GM19025 (cell line): ENCODE measurements around the gene RNF224.
A peak's percentile ranks its signal among the peaks of the same experiment; 100 is the strongest.

Source experiments
- ATAC-seq: cut with Tn5 transposase; IDR thresholded peaks from one replicate; pipeline ENCODE4 v1.9.1; 2021; ENCODE audit warnings: mild to moderate bottlenecking, low read depth, moderate library complexity; ENCODE audit not compliant: unreplicated experiment

RNF224 gene

DNA sequence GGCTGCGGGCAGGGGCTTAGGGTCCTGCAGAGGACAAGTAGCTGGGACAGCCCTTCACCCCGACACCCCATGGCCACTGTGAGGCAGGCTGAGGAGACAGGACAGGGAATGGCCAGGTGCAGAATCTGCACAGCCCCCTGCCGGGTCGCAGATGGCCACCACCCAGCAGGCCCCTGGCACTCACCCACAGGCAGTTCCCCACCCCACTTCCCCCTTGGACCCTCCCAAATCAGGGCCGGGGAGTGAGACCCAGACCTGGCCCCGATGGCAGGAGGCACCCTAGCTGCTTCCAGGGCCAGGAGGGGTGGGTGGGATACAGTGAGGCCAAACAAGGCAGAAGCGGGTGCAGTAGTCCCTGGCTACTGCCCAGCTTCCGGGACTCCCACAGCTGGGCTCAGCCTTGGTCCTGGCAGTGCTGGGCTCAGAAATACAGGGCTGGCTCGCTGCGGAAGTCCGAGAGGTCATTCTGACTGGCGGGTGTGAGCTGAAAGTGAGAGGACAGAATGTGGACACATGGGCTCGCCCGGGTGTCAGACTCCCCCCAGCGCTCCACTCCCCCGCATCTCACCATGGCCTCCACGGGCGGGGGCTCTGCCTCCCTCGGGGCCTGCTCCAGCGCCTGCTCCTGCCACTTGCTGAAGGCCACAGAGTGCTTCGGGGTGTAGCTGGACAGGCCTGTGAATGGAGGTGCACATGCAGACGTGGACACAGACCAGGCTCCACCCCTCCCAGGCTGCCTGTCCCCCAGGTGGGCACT is 35.4 kb upstream of the RNF224 start:
- ATAC-seq = no peak

DNA sequence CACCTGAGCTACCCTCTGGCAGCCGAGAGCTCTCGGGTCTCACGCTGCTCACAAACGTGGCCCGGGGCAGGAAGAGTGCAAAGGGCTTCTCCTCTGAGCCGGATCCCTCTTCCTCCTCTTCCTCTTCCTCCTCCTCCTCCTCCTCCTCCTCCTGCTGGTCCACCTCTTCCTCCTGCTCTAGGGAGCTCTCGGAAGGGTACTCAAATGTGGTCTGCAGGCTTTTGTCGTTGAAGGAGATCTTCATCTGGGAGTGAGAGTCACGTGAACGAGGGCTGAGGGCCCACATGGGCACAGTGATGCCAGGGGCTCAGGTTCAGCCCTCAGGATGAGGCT is 34.9 kb upstream of the RNF224 start:
- ATAC-seq = no peak

DNA sequence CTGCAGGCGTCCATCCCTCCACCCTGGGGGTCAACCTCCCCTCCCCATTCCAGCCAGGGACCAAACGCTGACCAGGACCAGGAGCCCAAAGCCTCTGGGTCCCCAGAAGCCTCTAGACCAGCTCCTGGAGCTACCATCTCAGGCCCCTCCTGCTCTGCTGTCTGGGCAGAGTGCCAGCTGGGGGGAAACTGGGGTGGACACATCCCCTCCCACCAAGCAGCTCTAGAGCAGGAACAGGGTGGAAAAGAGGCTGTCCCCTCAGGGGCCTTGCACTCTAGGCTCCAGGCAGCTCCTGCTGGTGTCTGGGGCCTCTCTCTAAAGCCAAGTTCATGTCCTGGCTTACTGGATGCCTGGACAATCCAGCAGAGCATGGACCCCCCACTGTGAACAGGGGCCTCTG is 34.4 kb upstream of the RNF224 start:
- no peak for ATAC-seq

DNA sequence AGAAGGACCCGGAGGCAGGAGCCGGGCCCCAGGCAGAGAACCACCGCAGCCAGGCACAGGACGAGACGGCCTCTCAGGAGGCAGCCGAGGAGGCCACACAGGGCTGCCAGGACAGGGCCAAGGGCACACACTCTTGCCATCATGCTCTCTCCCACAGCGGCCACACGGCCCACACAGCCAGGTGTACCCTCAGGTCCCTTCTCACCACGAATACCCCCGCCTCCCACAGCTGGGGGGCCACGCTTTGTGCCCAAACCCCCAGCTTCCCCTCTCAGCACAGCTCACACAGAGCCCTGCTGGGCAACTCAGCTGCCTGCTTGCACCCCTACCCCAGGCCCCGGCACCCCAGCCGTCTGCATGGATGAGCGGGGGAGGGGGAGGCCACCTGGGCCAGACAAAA is 33.5 kb upstream of the RNF224 start:
- no peak for ATAC-seq

DNA sequence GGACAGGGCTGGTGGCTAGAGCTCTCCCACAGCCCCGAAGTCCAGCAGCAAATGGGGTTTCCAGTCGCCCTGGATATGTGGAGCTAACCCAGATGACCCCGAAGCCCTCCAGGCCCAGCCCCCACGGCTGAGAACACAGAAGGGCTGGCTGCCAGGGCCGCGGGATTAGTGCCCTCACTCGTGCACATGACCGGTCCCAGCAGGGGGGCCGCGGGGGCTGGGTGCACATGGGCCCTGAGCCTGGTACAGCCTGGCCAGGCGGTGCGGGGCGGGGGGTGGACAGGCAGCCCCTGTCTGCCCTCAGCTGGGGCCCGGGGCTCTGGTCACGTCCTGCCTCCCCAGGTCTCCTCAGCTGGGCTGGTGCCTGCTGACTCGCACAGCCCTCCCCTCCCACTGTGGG is 32.9 kb upstream of the RNF224 start:
- ATAC-seq = no peak

DNA sequence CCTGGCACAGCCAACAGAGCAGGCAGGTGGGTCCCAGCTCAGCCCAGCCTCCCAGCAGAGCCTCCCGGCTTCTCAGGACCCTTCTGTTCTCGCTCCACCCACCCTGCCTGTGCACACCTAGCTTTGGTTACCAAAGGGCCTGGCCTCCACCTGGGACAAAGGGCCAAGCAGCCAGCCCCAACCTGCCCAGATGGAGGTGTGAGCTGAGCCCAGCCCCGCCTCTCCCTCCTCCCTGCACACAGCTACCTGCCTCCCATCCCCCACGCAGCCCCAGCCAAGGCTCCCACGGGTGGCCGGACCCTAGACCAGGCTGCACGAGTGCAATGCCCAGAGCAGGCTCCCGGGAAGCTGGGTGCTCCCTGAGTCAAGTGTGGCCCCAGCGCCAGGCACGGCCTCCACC is 32.4 kb upstream of the RNF224 start:
- no peak for ATAC-seq

DNA sequence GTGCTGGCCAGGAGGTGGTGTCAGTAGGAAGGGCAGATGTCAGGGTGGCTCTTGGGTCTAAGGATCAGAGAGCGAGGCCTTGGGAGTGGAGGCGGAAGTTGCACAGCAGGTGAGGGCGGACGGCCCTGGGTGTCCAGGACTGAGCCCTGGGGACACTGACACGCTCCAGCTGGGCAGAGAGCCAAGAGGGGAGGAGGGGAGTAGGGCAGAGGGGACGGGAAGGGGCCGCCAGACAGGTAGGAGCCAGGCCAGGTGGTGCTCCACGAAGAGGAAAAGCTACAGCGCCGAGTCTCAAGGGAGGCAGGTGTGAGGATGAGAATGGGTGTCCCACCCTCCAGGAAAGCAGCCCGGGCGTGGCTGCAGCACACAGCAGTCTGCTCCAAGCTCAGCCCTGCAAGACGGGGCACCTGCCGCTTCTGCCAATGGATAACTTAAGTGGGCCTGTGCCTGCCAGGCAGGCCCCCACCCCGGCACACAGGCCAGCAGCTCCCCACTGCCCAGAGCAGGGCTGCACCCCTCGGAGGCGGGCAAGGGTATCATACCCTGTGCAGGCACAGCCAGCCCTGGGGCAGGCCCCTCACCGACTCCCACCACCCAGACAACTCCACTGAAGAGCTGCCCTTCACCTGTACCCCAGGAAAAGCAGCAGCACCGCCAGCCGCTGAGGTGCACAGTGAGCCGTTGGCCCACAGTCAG is 31.6 kb upstream of the RNF224 start:
- ATAC-seq = no peak

DNA sequence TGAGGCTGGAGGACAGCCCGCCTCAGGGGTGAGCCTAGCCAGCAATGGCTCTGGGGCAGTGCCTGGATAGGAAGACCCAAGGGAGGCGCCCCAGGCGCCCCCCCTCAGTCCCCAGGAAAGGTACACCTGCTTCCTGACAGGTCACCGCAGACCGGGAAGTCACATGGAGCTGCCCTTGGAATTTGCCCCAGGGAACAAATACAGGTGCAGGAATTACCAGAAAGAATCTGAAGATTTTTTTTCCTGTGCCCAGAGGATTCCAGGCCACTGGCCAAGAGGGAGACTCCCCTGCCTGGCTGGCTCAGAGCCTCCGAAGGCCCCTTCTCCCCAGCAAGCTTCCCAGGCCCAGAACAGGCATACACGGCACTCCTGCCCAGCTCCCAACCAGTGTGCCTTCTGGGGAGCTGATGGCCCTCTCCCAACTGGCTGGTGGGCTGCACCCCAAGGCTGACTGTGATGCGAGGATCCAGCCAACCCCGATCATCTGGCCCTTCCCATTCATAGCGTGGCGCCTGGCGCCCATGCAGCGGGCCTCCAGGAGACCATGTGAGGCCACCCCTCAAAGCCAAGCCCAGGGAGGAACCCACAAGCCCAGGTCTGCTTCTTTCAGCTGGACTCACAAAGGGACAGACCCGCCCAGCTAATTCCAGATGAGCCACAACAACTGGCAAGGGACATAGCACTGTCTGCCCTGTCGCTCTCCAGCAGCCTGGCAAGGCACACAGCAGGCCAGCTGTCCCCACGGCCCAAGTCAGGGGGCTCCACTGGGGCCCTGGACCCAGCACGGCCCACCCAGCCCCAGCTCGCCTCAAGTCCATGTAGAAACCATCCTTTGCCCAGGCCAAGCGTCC is 29.0 kb upstream of the RNF224 start:
- ATAC-seq = no peak

DNA sequence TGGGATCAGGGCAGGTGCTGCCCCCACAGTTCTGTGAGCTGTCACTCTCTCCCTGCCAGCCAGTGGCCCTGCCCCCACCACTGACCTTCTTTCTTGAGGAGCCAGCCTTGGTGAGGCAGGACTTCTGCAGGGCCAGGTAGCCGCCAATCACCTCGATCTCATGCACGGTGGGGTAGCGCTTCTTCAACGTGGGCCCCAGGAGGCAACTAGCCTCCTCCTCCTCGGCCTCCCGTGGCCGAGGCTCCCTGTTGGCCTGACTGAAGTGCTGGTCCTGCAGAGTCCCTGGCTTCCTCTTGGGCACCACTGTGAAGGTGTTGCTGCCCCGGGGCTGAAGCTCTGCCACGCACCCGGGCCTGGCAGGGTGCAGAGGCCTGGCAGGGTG is 28.4 kb upstream of the RNF224 start:
- no peak for ATAC-seq

DNA sequence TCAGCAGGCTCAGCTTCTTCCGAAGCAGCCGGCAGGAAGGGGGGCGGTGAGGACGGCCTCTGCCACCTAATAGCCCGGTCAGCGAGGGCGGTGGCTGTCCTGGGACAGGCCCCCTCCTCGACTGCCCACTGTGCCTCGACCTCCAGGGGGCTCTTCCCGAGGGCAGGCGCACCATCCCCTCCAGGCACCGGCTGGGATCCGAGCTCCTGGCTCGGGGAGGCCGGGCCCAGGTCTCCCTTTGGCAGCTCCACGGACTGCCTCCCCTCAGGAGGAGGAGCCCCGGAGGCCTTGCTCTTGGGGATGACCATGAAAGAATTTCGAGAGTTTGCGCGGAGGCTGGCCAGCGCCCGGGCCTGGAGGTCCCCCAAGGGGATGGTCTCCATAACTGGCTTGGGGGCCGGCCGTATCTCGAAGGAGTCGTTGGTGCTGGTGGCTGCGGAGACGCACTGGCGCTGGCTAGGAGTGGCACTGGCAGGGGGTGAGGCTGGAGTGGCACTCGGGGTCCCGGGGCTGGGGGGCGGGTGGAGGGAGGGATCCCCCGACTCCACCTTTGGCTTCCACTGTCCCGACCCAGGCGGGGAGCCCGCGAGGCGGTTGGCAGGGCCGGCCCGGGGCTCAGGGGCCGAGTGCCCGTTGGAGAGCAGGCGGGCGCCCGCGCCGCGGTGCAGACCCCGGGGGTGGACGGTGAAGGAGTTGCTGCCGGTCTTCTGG is 27.7 kb upstream of the RNF224 start:
- no peak for ATAC-seq

DNA sequence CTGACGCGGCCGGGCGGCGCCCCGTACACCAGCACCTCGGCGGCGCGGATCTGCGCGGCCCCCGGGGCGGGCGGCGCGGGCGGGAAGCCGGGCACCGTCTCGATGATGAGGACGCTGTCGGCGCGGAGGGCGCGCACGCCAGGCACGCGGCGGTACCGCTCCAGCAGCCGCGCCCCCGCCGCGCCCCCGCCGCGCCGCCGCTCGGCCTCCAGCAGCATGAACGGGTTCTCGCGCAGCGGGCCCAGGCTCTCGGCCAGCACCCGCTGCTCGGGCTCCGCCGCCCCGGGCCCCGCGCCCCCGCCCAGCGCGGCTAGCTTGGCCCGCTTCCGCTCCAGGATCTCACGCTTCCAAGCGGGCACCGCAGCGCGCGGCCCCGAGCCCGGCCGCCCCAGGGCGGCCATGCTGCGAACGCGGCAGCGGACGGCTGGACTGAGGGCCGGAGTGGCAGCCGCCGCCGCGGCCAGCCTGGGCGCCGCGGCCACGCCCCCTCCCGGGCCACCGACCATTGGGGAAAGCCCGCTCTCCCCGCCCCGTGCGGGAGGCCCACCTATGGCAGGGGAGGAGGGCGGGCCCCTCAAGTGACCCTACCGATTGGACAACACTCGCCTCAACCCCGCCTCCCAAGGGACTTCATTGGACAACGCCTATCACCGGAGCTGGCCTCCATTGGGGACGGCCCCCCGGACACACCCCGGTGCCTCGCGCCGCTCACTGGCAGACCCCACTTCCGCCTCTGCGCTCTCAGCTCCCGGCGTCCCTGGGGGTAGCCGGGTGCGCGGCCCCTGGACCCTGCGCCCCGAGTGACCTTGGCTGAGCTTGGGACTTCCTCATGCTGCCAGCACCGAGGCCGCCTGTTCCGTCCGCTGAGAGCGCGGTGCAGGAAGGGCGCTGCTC is 26.7 kb upstream of the RNF224 start, which contains the start of gene TPRN:
TSS of gene TPRN (minus strand) at position 431 of the 894 bp plus-strand sequence. CDS start at position 401, 30 bp downstream.
- peak; percentile 85 for ATAC-seq

DNA sequence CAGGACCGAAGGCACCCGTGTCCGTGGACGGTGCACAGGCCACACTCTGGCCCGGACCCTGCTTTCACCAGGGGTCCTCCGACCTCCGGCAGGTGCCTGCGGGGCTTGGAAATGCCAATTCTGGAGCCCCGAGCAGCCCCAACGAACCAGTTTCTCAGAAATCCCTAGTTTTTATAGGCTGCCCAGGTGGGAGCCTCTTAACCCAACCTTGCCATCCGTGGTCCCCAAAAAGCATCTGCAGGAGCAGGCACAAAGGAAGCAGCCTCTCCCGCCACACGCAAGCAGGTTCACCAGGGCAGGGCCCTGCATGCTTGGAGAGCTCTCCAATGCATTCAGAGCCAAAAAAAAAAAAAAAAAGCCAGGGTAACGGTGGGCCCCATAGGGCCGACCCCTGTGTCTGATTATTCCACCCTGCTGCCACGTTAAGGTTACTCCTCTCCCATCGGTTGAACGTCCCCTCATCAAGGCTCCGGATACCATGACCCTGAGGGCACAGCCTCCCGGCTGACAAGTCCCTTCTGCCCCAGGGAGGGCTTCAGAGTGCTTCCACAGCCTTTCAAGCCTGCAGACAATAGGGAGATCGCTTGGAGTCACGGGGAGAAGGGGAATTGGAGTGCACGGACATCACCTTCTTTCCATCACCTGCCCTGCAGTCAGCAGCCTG is 26.0 kb upstream of the RNF224 start:
- no peak for ATAC-seq

DNA sequence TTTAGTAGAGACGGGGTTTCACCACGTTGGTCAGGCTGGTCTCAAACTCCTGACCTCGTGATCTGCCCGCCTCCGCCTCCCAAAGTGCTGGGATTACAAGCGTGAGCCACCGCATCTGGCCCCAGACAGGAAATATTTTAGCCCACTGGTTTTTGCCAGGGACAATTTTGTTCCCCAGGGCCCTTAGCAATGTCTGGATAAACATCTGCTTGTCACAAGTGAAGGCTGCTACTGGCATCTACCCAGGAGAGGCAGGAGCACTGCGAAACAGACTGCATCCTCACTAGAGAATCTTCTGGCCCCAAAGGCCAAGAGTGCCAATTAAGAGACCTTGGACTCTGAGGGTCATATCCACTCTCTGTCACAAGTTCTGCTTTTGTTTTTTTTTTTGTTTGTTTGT is 24.3 kb upstream of the RNF224 start:
- ATAC-seq = no peak

DNA sequence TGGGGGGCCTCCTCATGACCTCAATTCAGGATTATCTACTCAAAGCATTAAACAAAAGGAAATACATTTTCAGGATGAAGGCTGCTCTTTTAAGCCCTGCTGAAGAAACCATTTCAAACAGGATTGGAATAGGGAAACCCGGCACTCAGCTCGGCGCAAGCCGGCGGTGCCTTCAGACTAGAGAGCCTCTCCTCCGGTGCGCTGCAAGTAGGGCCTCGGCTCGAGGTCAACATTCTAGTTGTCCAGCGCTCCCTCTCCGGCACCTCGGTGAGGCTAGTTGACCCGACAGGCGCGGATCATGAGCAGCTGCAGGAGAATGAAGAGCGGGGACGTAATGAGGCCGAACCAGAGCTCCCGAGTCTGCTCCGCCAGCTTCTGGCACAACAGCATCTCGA is 22.6 kb upstream of the RNF224 start:
- ATAC-seq = no peak

DNA sequence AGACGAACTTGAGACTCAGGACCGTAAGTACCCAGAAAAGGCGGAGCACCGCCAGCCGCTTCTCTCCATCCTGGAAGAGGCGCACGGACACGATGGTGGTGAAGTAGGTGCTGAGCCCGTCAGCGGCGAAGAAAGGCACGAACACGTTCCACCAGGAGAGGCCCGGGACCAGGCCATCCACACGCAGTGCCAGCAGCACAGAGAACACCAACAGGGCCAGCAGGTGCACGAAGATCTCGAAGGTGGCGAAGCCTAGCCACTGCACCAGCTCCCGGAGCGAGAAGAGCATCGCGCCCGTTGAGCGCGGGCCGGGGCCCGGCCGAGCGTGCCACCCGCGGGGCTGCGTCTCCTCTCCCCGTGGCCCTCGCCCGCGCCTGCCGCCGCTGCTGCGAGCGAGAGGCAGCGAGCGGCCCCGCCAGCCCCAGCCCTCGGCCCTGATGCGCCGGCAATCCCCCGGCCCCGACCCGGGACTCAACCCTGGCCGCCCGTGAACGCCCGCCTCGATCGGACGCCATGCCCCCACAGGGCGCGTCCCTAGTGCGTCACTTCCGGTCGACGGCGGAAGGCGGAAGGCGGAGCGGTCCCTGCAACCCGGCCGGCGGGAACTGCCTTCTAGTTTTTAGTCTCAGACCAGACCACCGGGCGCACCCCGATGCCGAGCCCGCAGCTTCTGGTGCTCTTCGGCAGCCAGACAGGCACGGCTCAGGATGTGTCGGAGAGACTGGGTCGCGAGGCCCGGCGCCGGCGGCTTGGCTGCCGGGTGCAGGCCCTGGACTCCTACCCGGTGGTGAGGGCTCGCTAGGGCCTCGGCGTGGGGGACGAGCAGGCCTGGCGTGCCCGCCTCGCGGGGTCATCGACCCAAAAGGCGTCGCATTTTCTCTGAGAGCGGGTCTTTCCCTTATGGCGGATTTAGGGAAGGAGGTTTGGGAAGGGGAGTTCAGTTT is 21.9 kb upstream of the RNF224 start, which contains the start of the genes NDOR1 and TMEM203:
TSS of gene NDOR1 (plus strand) at position 575 of the 944 bp plus-strand sequence. CDS start at position 653, 78 bp downstream.
TSS of gene TMEM203 (minus strand) at position 523 of the 944 bp plus-strand sequence. CDS start at position 289, 234 bp downstream.
- peak; percentile 38 for ATAC-seq

DNA sequence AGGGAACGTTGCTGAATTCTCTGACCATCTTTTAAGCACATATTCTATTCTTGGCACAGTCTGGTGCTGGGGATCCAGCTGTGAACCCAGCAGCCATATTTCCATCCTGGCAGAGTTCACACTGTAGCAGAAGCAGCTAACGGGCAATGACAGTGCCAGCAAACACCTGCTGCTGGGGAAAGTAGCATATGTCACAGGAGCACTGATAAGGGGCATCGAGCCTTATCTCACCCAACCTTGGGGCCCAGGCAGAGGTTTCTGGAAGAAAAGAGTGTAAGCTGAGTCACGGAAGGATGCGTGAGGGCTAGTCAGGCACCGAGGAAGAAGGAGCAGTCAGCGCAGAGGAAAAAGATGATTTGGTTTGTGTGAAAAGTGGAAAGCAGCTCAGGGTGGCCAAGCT is 20.7 kb upstream of the RNF224 start:
- no peak for ATAC-seq

DNA sequence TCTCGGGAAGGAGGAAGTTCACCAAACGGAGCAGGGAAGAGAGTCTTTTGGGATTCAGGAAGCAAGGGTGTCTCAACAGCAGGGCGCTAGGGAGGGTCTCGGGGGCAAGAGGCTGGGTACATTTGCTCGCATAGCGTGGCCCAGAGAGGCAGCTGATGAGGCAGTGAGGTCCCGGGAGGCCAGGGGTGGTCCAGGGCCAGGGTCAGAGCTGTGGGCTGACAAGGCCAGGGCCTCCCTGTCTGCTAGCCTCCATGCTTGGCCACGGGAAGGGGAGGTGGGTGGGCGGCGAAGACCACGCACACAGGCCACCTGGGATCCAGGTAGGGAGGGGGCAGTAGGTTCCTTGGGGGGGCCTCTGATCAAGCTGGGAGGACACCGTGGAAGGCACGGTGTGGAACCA is 15.8 kb upstream of the RNF224 start:
- ATAC-seq = no peak

DNA sequence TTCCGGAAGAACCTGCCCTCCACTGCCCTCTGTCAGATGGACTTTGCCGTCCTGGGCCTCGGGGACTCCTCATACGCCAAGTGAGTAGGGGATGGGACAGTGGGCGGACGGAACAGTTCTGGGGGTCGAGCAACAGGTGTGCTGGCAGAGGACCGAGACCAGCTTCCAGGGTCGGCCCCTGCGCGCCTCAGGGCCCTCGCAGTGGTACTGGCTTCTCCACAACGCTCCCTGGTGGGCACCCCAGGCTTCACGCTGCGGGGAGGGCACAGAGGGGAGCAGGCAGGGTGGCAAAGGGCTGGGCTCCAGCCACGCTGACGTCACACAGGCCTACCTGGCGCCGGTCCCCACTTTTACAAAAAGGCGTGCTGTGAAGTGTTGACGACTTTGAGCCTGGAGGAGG is 14.8 kb upstream of the RNF224 start:
- ATAC-seq = no peak
